IMR-90 (cell line): ENCODE measurements around the gene P3H1. TPM values are rescaled to one million over a fixed set of nuclear protein-coding genes. Genes with fewer than 3 reads are reported as not detected.

Source experiments
- ATAC-seq: fragments of 200-7000 bp; cut with Tn5 transposase; 2 replicates; pipeline ENCODE4 v1.9.1; 2020; ENCODE audit warnings: low read depth, mild to moderate bottlenecking, moderate library complexity
- BruUV-seq: library from RNA; stranded (reverse); fragments of 400-500 nt; replicated peaks from 2 replicates; lab custom pipeline; 2021; lab: Mats Ljungman, UMichigan
- CTCF ChIA-PET: fragments of 300-600 bp; formaldehyde crosslinking; extraction: SDS; loops from one replicate; lab custom pipeline; 2021; ENCODE audit warnings: antibody characterized with exemption; lab: Yijun Ruan, JAX
- POLR2A ChIA-PET: fragments of 300-600 bp; sonication (Branson Sonifier 250); formaldehyde crosslinking; loops from one replicate; lab custom pipeline; 2022; ENCODE audit warnings: antibody characterized with exemption; ENCODE audit not compliant: unreplicated experiment; lab: Charles Lee
- DNase-seq: peaks from one replicate; pipeline ENCODE4 v3.0.0; 2013
- H2AFZ ChIP-seq: replicated peaks from 2 replicates; pipeline ENCODE3; 2013; ENCODE audit warnings: low read length, mild to moderate bottlenecking; ENCODE audit not compliant: poor library complexity
- H2AK5ac ChIP-seq: 2 replicates; pipeline ENCODE4 v1.6.1; 2013; ENCODE audit warnings: low read depth, low read length, inconsistent platforms
- H2AK9ac ChIP-seq: replicated peaks from 2 replicates; pipeline ENCODE3; 2013; ENCODE audit warnings: mild to moderate bottlenecking, low read depth, low read length, moderate library complexity; ENCODE audit not compliant: poor library complexity
- H2BK120ac ChIP-seq: 2 replicates; pipeline ENCODE4 v1.6.1; 2013; ENCODE audit warnings: low read depth, low read length, inconsistent platforms
- H2BK15ac ChIP-seq: 3 replicates; pipeline ENCODE4 v1.6.1; 2013; ENCODE audit warnings: low read depth, low read length, inconsistent platforms
- H2BK20ac ChIP-seq: 2 replicates; pipeline ENCODE4 v1.6.1; 2013; ENCODE audit warnings: low read depth, mild to moderate bottlenecking, inconsistent platforms, low read length, moderate library complexity
- H2BK5ac ChIP-seq: 2 replicates; pipeline ENCODE4 v1.6.1; 2013; ENCODE audit warnings: mild to moderate bottlenecking, low read depth, low read length, inconsistent platforms; ENCODE audit not compliant: poor library complexity, severe bottlenecking
- H3K14ac ChIP-seq: replicated peaks from 2 replicates; pipeline ENCODE4 v1.6.1; 2013; ENCODE audit warnings: low read depth, low read length, inconsistent platforms
- H3K18ac ChIP-seq: 2 replicates; pipeline ENCODE4 v1.6.1; 2013; ENCODE audit warnings: low read depth, low read length, control low read depth
- H3K23ac ChIP-seq: 2 replicates; pipeline ENCODE4 v1.6.1; 2013; ENCODE audit warnings: low read depth, low read length, inconsistent platforms
- H3K27ac ChIP-seq: 2 replicates; pipeline ENCODE4 v1.5.1; 2013; ENCODE audit warnings: mild to moderate bottlenecking, control low read depth, low read length; ENCODE audit not compliant: insufficient read depth
- H3K27me3 ChIP-seq: 2 replicates; pipeline ENCODE4 v1.6.1; 2013; ENCODE audit warnings: low read length; ENCODE audit not compliant: control insufficient read depth, insufficient read depth
- H3K36me3 ChIP-seq: 2 replicates; pipeline ENCODE4 v1.6.1; 2013; ENCODE audit warnings: low read length, mixed read lengths; ENCODE audit not compliant: control insufficient read depth, insufficient read depth
- H3K4ac ChIP-seq: 2 replicates; pipeline ENCODE4 v1.6.1; 2013; ENCODE audit warnings: low read depth, low read length, inconsistent platforms
- H3K4me1 ChIP-seq: 2 replicates; pipeline ENCODE4 v1.6.1; 2013; ENCODE audit warnings: low read length, mixed read lengths; ENCODE audit not compliant: control insufficient read depth, insufficient read depth
- H3K4me2 ChIP-seq: 2 replicates; pipeline ENCODE4 v1.6.1; 2013; ENCODE audit warnings: low read depth, mild to moderate bottlenecking, control low read depth, low read length, moderate library complexity
- H3K4me3 ChIP-seq: 2 replicates; pipeline ENCODE4 v1.5.1; 2013; ENCODE audit warnings: low read depth, mild to moderate bottlenecking, control low read depth, low read length, moderate library complexity; ENCODE audit not compliant: insufficient read depth
- H3K56ac ChIP-seq: 2 replicates; pipeline ENCODE4 v1.6.1; 2013; ENCODE audit warnings: low read length, inconsistent platforms; ENCODE audit not compliant: insufficient read depth; ENCODE audit errors: extremely low read depth
- H3K79me1 ChIP-seq, 2 experiments: 2 replicates each; pipeline ENCODE4 v1.6.1; 2013; ENCODE audit warnings: low read length in 2 of 2, inconsistent platforms in 1 of 2, low read depth in 1 of 2
- H3K9ac ChIP-seq: 2 replicates; pipeline ENCODE4 v1.6.1; 2013; ENCODE audit warnings: low read depth, low read length, control low read depth
- H3K9me1 ChIP-seq: 2 replicates; pipeline ENCODE4 v1.6.1; 2013; ENCODE audit warnings: low read length, inconsistent platforms; ENCODE audit not compliant: insufficient read depth
- H3K9me3 ChIP-seq: 2 replicates; pipeline ENCODE4 v1.6.1; 2013; ENCODE audit warnings: low read length; ENCODE audit not compliant: control insufficient read depth, insufficient read depth
- H4K20me1 ChIP-seq: 2 replicates; pipeline ENCODE4 v1.6.1; 2013; ENCODE audit warnings: low read length, inconsistent platforms; ENCODE audit not compliant: insufficient read depth
- H4K5ac ChIP-seq: 2 replicates; pipeline ENCODE4 v1.6.1; 2013; ENCODE audit warnings: mild to moderate bottlenecking, low read depth, low read length, control low read depth
- H4K8ac ChIP-seq, 2 experiments: 2 replicates each; pipeline ENCODE4 v1.6.1; 2013; ENCODE audit warnings: low read depth in 2 of 2, low read length in 2 of 2, control low read depth in 1 of 2, inconsistent platforms in 1 of 2
- H4K91ac ChIP-seq: 2 replicates; pipeline ENCODE4 v1.6.1; 2013; ENCODE audit warnings: low read depth, low read length, inconsistent platforms; ENCODE audit not compliant: insufficient read depth
- BHLHE40 ChIP-seq: fragments of 150-350 bp; IDR thresholded peaks from 2 replicates; pipeline ENCODE4 v1.6.1; 2016; ENCODE audit warnings: mild to moderate bottlenecking, low read depth, low read length
- CEBPB ChIP-seq: IDR thresholded peaks from 2 replicates; pipeline ENCODE4 v1.6.1; 2012; ENCODE audit warnings: low read depth, low read length, improper control_type of control experiment
- CHD1 ChIP-seq: IDR thresholded peaks from 2 replicates; pipeline ENCODE4 v1.6.1; 2012; ENCODE audit warnings: low read depth, low read length, improper control_type of control experiment
- ELK1 ChIP-seq: fragments of 150-350 bp; IDR thresholded peaks from 2 replicates; pipeline ENCODE4 v1.6.1; 2016; ENCODE audit warnings: low read depth, mild to moderate bottlenecking, low read length, moderate library complexity, borderline replicate concordance
- FOS ChIP-seq: fragments of 150-350 bp; IDR thresholded peaks from 2 replicates; pipeline ENCODE4 v1.6.1; 2016; ENCODE audit warnings: low read depth, low read length
- MAFK ChIP-seq: IDR thresholded peaks from 2 replicates; pipeline ENCODE4 v1.6.1; 2012; ENCODE audit warnings: low read depth, low read length, improper control_type of control experiment
- MAZ ChIP-seq: IDR thresholded peaks from 2 replicates; pipeline ENCODE4 v1.6.1; 2012; ENCODE audit warnings: low read depth, mild to moderate bottlenecking, low read length, improper control_type of control experiment, moderate library complexity, borderline replicate concordance
- MXI1 ChIP-seq: IDR thresholded peaks from 2 replicates; pipeline ENCODE4 v1.6.1; 2012; ENCODE audit warnings: low read depth, mild to moderate bottlenecking, low read length, moderate library complexity, borderline replicate concordance
- NFE2L2 ChIP-seq: fragments of 150-350 bp; IDR thresholded peaks from 2 replicates; pipeline ENCODE4 v1.6.1; 2016; ENCODE audit warnings: low read depth, mild to moderate bottlenecking, low read length
- RAD21 ChIP-seq: IDR thresholded peaks from 2 replicates; pipeline ENCODE4 v1.6.1; 2012; ENCODE audit warnings: low read length, improper control_type of control experiment
- RCOR1 ChIP-seq: IDR thresholded peaks from 2 replicates; pipeline ENCODE4 v1.6.1; 2012; ENCODE audit warnings: mild to moderate bottlenecking, low read length, improper control_type of control experiment; ENCODE audit not compliant: insufficient replicate concordance
- RFX5 ChIP-seq: IDR thresholded peaks from 2 replicates; pipeline ENCODE4 v1.8.0; 2012; ENCODE audit warnings: low read depth, mild to moderate bottlenecking, low read length, moderate library complexity
- SMC3 ChIP-seq: fragments of 150-350 bp; IDR thresholded peaks from 2 replicates; pipeline ENCODE4 v1.6.1; 2016; ENCODE audit warnings: low read depth, mild to moderate bottlenecking, antibody characterized with exemption, low read length, moderate library complexity
- WGBS, 2 experiments: methylation state at CpG; one replicate each; pipeline versions ENCODE4 v1.1.5 to v1.1.7; 2013; ENCODE audit warnings: missing lambda C conversion rate in 2 of 2; ENCODE audit not compliant: insufficient read length in 1 of 2; ENCODE audit errors: extremely low coverage in 2 of 2; 5-methylcytosine and 5-hydroxymethylcytosine counted together
- dilution Hi-C: fragments of 300-500 bp; cut with HindIII; formaldehyde crosslinking; loops from one replicate; pipeline ENCODE4 v1.14.3; 2018; ENCODE audit warnings: low sequenced_read_pairs; ENCODE audit not compliant: unreplicated experiment
- in situ Hi-C: fragments of 300-500 bp; cut with MboI; formaldehyde crosslinking; loops from 3 replicates; pipeline ENCODE4 v1.14.3; 2019; ENCODE audit warnings: low sequenced_read_pairs, inconsistent platforms, mixed read lengths
- intact Hi-C: fragments of 100-400 bp; cut with micrococcal nuclease; formaldehyde crosslinking; loops from 2 replicates; pipeline ENCODE4 v1.10.0; 2022
- polyA plus RNA-seq, 3 experiments: library from polyadenylated mRNA; depleted of rRNA; stranded (reverse); fragments of >200 nt; gene quantifications; 2 replicates each; pipeline ENCODE4 v1.2.3, GENCODE V29; 2012; ENCODE audit warnings: low replicate concordance in 1 of 3
- total RNA-seq: library from RNA; depleted of rRNA; stranded (reverse); fragments of >200 nt; gene quantifications from 2 replicates; pipeline ENCODE4 v1.2.3, GENCODE V29; 2012
- TF ChIP-seq, protein P1 (sequence below): fragments of 150-350 bp; IDR thresholded peaks from 2 replicates; pipeline ENCODE4 v1.6.1; 2017; ENCODE audit warnings: mild to moderate bottlenecking, antibody characterized with exemption, low read length, low read depth

P3H1 gene
- total and polyA plus RNA-seq, 2 of the 4 experiments (the other 2 are of a cell fraction): 108 to 210 TPM

- no peaks in the 10 kb centered on the region for H3K27me3 ChIP-seq
- dilution Hi-C loops (no loop called here), in situ Hi-C loops (no loop called here), intact Hi-C loops (loop anchor here (5.0 to 10.0 kb wide), 3 partner anchors 47 to 435 kb away; partner anchors contain the start of genes ERMAP, FOXJ3, SVBP and YBX1)
- no peak overlapping the region for H3K4me2 ChIP-seq
- peaks cover 26 to 58% of the 10 kb centered on the region in 2 experiments for H3K79me1 ChIP-seq
- no peak overlapping the region for H4K8ac ChIP-seq
- no peak overlapping the region for H3K18ac ChIP-seq
- H2BK5ac ChIP-seq: no peak overlapping the region
- no peak overlapping the region for H3K4ac ChIP-seq
- H2AK9ac ChIP-seq: no peak overlapping the region
- peaks cover 7% of the 10 kb centered on the region; the same call in 1 of the 2 replicates for H4K20me1 ChIP-seq
- no peak overlapping the region for H3K14ac ChIP-seq
- POLR2A ChIA-PET: no interaction called here
- DNase-seq (no peak), ATAC-seq (no peak)
- H3K4me1 ChIP-seq: no peaks in the 10 kb centered on the region
- no peak overlapping the region for H3K23ac ChIP-seq
- no peak overlapping the region for H2AK5ac ChIP-seq
- H2BK15ac ChIP-seq: no peak overlapping the region
- H3K56ac ChIP-seq: no peak overlapping the region
- no peak overlapping the region for H2BK120ac ChIP-seq
- no TSS peak for BruUV-seq
- no peak overlapping the region for H2BK20ac ChIP-seq
- no peak overlapping the region for H3K27ac ChIP-seq
- peaks cover 5% of the 10 kb centered on the region for H3K36me3 ChIP-seq
- WGBS, 2 experiments: no CpG with 5 or more reads among the region's 3 CpGs
- no peak overlapping the region for H4K91ac ChIP-seq
- CTCF ChIA-PET: interaction anchor here (1.1 kb wide), 1 partner anchor 13 kb away, joined by 6 read pairs; no protein-coding TSS in a partner anchor
- no peak overlapping the region for H3K9ac ChIP-seq
- H4K5ac ChIP-seq: no peak overlapping the region
- H2AFZ ChIP-seq: no peak overlapping the region
- TF ChIP-seq FOS (no peak), MAZ (no peak), RFX5 (no peak), BHLHE40 (no peak), NFE2L2 (no peak), CHD1 (no peak), RAD21 (no peak), CEBPB (no peak), ELK1 (no peak), RCOR1 (no peak), MAFK (no peak), SMC3 (no peak), MXI1 (no peak)
- TF ChIP-seq, protein P1, sequence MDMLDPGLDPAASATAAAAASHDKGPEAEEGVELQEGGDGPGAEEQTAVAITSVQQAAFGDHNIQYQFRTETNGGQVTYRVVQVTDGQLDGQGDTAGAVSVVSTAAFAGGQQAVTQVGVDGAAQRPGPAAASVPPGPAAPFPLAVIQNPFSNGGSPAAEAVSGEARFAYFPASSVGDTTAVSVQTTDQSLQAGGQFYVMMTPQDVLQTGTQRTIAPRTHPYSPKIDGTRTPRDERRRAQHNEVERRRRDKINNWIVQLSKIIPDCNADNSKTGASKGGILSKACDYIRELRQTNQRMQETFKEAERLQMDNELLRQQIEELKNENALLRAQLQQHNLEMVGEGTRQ: no peak
- H3K9me3 ChIP-seq: no peaks in the 10 kb centered on the region
- 0 out of 2 replicates have a peak, but pooled peaks cover 4% of the 10 kb centered on the region for H3K9me1 ChIP-seq
- H3K4me3 ChIP-seq: no peak overlapping the region
Measured at GRCh38 chr1:42769811-42770210, 3.0 kb upstream of the P3H1 start.
